Caki2 (cell line): Measurements from ENCODE around the gene CAMK2A. TPM values are rescaled to one million over a fixed set of nuclear protein-coding genes. Genes with fewer than 3 reads are reported as not detected.

ENCODE experiments used
- DNase-seq: peaks from one replicate; pipeline ENCODE4 v3.0.0-alpha.2; 2015; ENCODE audit warnings: low read depth
- in situ Hi-C: cut with HindIII; loops from 2 replicates; pipeline ENCODE4 v1.10.0; 2016; ENCODE audit warnings: low sequenced_read_pairs, low pct_unique_long_range_greater_than_20kb, mixed read lengths
- total RNA-seq: library from RNA; depleted of rRNA; stranded (reverse); fragments of >200 nt; shearing (Covaris generic); gene quantifications from 2 replicates; pipeline ENCODE4 v1.2.3, GENCODE V29; 2014; ENCODE audit warnings: low replicate concordance

CAMK2A gene
- total RNA-seq, 1 experiment from 2014 or later: not detected

- in situ Hi-C loops: no loop called here
- no peak for DNase-seq
These were observed 23.6 kb downstream of the CAMK2A start for GRCh38 chr5:150265870-150266383.

DNA sequence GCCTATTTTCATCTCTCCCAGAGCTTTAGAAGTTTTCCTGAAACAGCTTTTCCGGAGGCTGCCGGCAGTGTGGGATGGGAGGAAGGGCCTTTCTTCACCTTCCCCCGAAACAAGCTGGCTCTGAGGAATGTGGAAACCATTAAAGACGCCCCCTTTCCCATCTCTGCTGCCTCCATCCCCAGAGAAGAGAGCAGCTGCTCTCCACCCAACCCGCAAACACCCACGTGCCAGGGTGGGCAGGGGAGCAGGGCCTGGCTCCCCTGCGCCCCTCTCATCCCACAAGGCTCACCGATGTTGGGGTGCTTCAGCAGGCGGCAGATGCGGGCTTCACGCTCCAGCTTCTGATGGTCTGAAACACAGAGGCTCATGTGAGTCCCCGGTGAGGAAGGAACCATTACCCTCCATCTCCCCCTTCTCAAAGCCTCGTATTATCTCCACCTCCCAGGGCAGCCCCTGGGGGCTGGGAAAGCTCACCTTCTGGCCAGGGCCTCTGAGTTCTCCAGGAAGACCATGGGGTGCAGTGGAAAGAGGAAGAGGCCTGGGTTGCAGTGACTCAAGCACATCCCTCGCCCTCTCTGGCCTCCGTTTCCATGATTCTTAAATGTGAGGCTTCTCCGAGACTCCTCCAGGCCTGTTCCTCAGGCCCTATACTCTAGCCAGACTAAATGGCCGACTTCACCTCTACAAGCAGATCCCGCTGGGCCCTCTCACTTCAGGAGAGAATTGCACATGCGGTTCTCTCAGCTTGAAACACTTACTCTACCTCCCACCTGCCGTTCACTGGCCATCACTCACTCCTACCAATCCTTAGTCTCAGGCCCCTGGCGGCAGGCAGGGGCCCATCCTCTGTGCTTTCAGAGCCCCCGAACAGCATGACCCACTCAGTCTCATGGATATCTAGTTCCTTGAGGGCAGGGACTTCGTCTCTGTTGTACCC lies 24.6 kb downstream of the CAMK2A start:
- no peak for DNase-seq
- in situ Hi-C loops: no loop called here

GRCh38 chr5:150263801-150264621 lies 25.6 kb downstream of the CAMK2A start:
- in situ Hi-C loops: no loop called here
- peak; percentile 74 for DNase-seq

- DNase-seq: no peak
- in situ Hi-C loops: no loop called here
These were observed 26.2 kb downstream of the CAMK2A start for GRCh38 chr5:150263375-150263775.

GRCh38 chr5:150262502-150262901 lies 27.1 kb downstream of the CAMK2A start:
- no peak for DNase-seq
- in situ Hi-C loops: no loop called here

GRCh38 chr5:150261231-150261630 lies 28.3 kb downstream of the CAMK2A start:
- peak; percentile 18 for DNase-seq
- in situ Hi-C loops: no loop called here

GRCh38 chr5:150258130-150258529 lies 31.4 kb downstream of the CAMK2A start:
- DNase-seq: no peak
- in situ Hi-C loops: no loop called here

DNA sequence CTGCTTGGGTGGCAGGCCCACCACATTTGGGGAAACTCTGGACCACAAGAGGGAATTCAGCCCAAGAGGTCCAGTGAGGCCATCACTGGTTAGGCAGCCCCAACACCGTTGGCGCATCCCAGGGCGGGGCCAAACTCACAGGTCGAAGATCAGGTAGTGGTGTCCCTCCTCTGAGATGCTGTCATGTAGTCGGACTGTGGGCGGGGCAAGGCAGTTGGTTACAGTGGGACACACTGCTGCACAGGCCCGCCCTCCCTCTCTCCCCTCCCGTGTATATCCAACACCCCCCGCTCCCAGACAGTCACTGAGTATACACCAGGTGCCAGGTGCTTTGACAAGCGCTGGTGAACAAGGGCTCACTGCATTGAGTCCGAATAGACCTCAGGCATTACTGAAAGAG lies 32.1 kb downstream of the CAMK2A start:
- in situ Hi-C loops: no loop called here
- no peak for DNase-seq

- in situ Hi-C loops: no loop called here
- DNase-seq: no peak
These were observed 33.0 kb downstream of the CAMK2A start for GRCh38 chr5:150256410-150257064.

DNA sequence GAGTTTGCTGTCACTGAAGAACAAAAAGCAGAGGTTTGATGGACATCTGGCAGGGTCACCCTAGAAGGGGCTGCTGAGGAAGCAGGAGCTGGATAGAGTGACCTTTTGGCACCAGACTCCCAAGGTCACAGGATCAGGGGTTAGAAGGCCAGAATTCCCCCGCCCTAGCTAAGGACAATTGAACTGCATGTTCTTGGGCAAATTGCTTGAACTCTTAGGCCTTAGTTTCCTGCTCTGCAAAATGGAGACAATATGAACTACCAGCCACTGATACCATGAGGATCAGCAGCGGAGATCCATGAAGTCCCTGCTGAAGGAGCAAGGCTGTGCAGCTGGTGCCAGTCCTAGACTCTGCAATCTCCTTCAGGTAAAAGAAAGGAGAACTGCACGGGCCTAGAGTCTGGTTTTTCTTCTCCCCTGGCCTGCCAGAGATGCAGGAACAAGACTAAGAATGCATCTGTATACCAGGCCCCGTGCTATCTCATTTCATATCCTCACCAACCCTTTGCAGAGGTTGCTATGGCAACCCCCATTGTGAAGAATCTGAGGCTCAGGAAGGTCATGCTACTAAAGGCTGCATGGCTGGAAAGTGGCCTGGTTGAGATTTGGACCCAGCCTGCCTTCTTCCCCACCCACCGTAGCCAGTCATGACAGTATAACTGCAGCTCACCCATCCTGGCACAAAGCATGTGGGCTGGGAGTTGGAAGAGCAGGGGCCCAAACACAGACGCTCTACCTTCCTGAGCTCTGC lies 33.7 kb downstream of the CAMK2A start:
- in situ Hi-C loops: no loop called here
- DNase-seq: no peak

- in situ Hi-C loops: no loop called here
- DNase-seq: no peak
These were observed 34.8 kb downstream of the CAMK2A start for GRCh38 chr5:150254774-150255173.

DNA sequence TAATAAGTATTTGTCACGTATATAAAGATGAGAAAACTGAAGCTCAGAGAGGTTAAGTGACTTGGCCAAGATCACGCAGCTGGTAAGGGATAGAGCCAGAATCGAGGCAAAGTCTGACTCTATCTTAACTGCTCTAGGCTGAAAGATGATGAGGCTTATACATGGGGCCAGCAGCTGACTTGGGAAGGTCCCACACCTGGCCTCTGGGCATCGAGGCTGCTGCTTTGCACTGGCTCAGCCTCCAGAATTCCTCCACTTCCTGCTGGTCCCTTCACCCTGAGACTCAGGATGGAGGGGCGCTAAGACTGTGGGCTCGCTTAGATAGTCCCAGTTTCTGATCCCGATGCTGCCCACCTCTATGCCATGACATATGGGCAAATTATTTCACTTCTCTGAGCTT lies 35.2 kb downstream of the CAMK2A start:
- no peak for DNase-seq
- in situ Hi-C loops: no loop called here

GRCh38 chr5:150253416-150254208 lies 36.0 kb downstream of the CAMK2A start:
- in situ Hi-C loops: no loop called here
- DNase-seq: no peak

DNA sequence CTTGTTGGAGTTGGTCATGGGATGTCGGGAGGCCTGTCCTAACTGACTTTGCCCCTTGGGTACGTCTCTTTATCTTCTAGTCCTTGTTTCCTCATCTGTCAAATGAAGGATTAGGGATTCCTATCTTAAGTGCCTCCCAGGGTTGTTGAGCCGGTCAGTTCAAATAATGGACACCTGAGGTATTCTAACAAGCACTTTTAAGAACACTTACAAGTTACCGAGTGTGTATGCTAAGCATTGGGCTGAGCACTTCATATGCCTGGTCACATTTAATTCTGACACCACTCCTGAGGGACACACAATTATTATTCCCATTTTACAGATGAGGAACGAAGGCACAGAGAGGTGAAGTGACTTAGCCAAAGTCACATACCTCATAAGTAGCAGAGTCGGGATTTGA lies 37.1 kb downstream of the CAMK2A start:
- no peak for DNase-seq
- in situ Hi-C loops: no loop called here

GRCh38 chr5:150251504-150251903 lies 38.1 kb downstream of the CAMK2A start:
- no peak for DNase-seq
- in situ Hi-C loops: no loop called here

DNA sequence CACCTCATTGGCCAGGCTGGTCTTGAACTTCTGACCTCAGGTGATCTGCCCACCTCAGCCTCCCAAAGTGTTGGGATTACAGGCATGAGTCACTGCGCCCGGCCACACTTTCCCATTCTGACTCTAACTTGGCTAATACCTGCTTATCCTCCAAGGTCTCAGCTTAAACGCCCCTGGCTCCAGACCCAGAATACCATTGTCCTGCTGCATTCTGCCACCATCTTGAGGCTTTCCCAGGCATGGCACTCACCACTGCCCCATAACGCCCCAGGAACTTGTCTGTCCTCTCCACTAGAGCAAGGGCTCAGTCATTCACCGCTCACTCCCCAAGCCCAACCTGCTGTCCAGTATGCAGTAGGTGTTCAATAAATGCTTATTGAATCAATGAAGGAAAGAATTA lies 39.8 kb downstream of the CAMK2A start:
- in situ Hi-C loops: no loop called here
- no peak for DNase-seq

DNA sequence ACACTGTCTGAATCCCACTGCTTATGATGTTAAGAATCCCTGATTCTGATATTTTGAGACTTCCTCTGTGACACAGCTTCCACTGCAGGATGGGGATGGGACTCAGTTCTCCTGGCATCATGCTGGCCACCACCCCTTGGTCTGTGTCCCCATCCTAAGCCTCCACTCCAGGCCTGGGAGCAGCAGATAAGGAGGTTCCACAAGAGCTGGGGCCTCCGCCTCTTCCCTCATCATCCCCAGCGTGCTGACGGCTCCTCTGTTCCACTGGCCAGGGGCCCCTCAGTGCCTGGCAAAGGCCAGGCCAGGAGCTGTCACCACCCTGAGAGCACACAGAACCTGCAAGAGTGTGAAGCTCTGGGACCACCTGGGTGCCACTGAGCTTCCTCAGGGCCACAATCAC lies 40.6 kb downstream of the CAMK2A start:
- no peak for DNase-seq
- in situ Hi-C loops: no loop called here
